ENCODE data around the gene PRKG1.

DNA sequence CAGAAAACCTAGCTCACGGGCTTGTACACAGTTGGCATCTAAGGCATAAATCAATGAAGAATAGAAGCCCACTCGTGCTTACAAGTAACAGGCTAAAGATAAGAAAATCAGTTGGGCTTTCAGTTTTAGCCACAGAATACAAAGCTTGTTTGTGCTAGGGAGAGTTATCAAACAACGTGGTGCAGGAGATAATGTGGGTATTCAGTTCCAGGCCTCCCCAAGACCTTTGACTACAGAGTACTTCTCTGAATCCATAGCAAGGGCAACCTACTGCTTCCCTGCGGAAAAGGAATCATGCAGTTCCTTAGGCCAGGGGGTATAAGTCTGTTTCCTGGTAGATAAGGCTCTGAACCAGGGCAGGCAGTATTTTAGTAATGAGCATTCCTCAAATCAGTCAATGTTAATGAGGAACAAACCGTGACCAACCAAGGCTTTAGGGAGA, 844.6 kb downstream of the PRKG1 start:
- TF ChIP-seq, protein P1, sequence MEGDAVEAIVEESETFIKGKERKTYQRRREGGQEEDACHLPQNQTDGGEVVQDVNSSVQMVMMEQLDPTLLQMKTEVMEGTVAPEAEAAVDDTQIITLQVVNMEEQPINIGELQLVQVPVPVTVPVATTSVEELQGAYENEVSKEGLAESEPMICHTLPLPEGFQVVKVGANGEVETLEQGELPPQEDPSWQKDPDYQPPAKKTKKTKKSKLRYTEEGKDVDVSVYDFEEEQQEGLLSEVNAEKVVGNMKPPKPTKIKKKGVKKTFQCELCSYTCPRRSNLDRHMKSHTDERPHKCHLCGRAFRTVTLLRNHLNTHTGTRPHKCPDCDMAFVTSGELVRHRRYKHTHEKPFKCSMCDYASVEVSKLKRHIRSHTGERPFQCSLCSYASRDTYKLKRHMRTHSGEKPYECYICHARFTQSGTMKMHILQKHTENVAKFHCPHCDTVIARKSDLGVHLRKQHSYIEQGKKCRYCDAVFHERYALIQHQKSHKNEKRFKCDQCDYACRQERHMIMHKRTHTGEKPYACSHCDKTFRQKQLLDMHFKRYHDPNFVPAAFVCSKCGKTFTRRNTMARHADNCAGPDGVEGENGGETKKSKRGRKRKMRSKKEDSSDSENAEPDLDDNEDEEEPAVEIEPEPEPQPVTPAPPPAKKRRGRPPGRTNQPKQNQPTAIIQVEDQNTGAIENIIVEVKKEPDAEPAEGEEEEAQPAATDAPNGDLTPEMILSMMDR (IDR thresholded peaks at IDR 0.05), result no peak
- no peak for TF ChIP-seq POLR2A (IDR thresholded peaks at IDR 0.05; ENCODE audit: low read depth)
- TF ChIP-seq EP300 (IDR thresholded peaks at IDR 0.05), result no peak

All from esophagus muscularis mucosa (tissue), 4 donors.